GM21528 (cell line): Measurements from ENCODE around the gene TENM4.
"Not testable (repeated sequence)": the region's sequence is repeated elsewhere in the genome, so short reads cannot be mapped to it uniquely, and the experiment has no call there.

ENCODE experiments used
- ATAC-seq: cut with Tn5 transposase; IDR thresholded peaks from one replicate; pipeline ENCODE4 v1.9.1; 2021; ENCODE audit warnings: mild to moderate bottlenecking, moderate library complexity; ENCODE audit not compliant: unreplicated experiment, low FRiP score

The TENM4 gene

GRCh38 chr11:78845496-78845895 lies 595.3 kb downstream of the TENM4 start:
- ATAC-seq, result no peak

GRCh38 chr11:78841456-78842060 lies 599.3 kb downstream of the TENM4 start:
- ATAC-seq, result no peak

GRCh38 chr11:78840623-78841022 lies 600.2 kb downstream of the TENM4 start:
- ATAC-seq, result no peak

- no peak for ATAC-seq
Observed at GRCh38 chr11:78840200-78840599, 600.6 kb downstream of the TENM4 start.

- ATAC-seq, result no peak
Observed at GRCh38 chr11:78838417-78838816, 602.4 kb downstream of the TENM4 start.

GRCh38 chr11:78835646-78836045 lies 605.2 kb downstream of the TENM4 start:
- no peak for ATAC-seq

- ATAC-seq, result no peak
Observed at GRCh38 chr11:78834886-78835285, 605.9 kb downstream of the TENM4 start.

- ATAC-seq, result no peak
Observed at GRCh38 chr11:78833237-78833636, 607.6 kb downstream of the TENM4 start.

GRCh38 chr11:78832226-78832947 lies 608.4 kb downstream of the TENM4 start:
- no peak for ATAC-seq

GRCh38 chr11:78831571-78831970 lies 609.3 kb downstream of the TENM4 start:
- no peak for ATAC-seq

- no peak for ATAC-seq
Observed at GRCh38 chr11:78830277-78830819, 610.5 kb downstream of the TENM4 start.

GRCh38 chr11:78829146-78829545 lies 611.7 kb downstream of the TENM4 start:
- ATAC-seq, result no peak

- ATAC-seq, result no peak
Observed at GRCh38 chr11:78828676-78829075, 612.2 kb downstream of the TENM4 start.

GRCh38 chr11:78827291-78827690 lies 613.5 kb downstream of the TENM4 start:
- not testable (repeated sequence) for ATAC-seq

- ATAC-seq, result no peak
Observed at GRCh38 chr11:78825591-78826020, 615.2 kb downstream of the TENM4 start.

GRCh38 chr11:78823588-78823987 lies 617.2 kb downstream of the TENM4 start:
- no peak for ATAC-seq

GRCh38 chr11:78822931-78823423 lies 617.9 kb downstream of the TENM4 start:
- ATAC-seq, result no peak

GRCh38 chr11:78821371-78822306 lies 619.2 kb downstream of the TENM4 start:
- ATAC-seq, result no peak

GRCh38 chr11:78820741-78821140 lies 620.1 kb downstream of the TENM4 start:
- no peak for ATAC-seq

GRCh38 chr11:78818201-78818600 lies 622.6 kb downstream of the TENM4 start:
- ATAC-seq, result no peak

- no peak for ATAC-seq
Observed at GRCh38 chr11:78815831-78816230, 625.0 kb downstream of the TENM4 start.
